Adrenal gland (tissue), 5 donors: ENCODE measurements around the gene DOCK7.

ENCODE experiments used
- CTCF ChIP-seq, 6 experiments: fragments of 450-650 bp in 4 of 6; fragments of 200-600 bp in 2 of 6; sonication (generic) in 1 of 6; IDR thresholded peaks; 1 replicate in 5 of 6; 2 replicates in 1 of 6; pipeline versions ENCODE4 v1.5.1 to v1.8.0; 2016 to 2021; ENCODE audit warnings: antibody characterized with exemption in 6 of 6, mild to moderate bottlenecking in 2 of 6, moderate library complexity in 1 of 6
- POLR2A ChIP-seq, 2 donors: fragments of 450-650 bp; IDR thresholded peaks; one replicate each; pipeline ENCODE4 v1.6.1; 2017; ENCODE audit warnings: antibody characterized with exemption in 2 of 2, mild to moderate bottlenecking in 2 of 2, moderate library complexity in 1 of 2
- donor health status: DM: no; HTN: no; CAD: no.

GRCh38 chr1:62589321-62589720 is 98.9 kb downstream of the DOCK7 start:
- TF ChIP-seq CTCF (IDR thresholded peaks at IDR 0.05) (no peak), POLR2A (IDR thresholded peaks at IDR 0.05) (no peak)
